ENCODE measurements around the gene C5AR2.
"Not testable (repeated sequence)": the region's sequence is repeated elsewhere in the genome, so short reads cannot be mapped to it uniquely, and the experiment has no call there.

DNA sequence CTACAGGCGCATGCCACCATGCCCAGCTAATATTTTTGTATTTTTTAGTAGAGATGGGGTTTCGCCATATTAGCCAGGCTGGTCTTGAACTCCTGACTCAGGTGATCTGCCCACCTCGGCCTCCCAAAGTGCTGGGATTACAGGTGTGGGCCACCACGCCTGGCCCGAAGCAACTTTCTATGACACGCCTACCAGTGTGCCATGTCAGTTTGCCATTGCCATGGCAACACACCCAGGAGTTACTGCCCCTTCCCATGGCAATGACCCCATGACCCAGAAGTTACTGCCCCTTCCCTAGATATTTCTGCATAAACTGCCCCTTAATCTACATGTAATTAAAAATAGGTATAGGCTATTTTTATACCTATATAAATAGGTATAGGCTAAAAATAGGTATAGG is 14.0 kb downstream of the C5AR2 start:
- not testable (repeated sequence) for TF ChIP-seq POLR2A, TAF1, POLR2AphosphoS5 (IDR thresholded peaks at IDR 0.05; ENCODE audit: low read depth, low read length)

Data from GM12891 (cell line).